PFSK-1 (cell line): ENCODE measurements around the gene TP53.

Source experiments
- POLR2AphosphoS5 ChIP-seq: IDR thresholded peaks from 2 replicates; pipeline ENCODE4 v1.6.1; 2012; ENCODE audit warnings: low read depth, mild to moderate bottlenecking, control low read depth, low read length, moderate library complexity
- REST ChIP-seq, 2 experiments: IDR thresholded peaks; 2 replicates each; pipeline versions ENCODE4 v1.6.1 to v1.8.0; 2011 to 2012; ENCODE audit warnings: low read depth in 2 of 2, low read length in 2 of 2, control low read depth in 1 of 2, inconsistent platforms in 1 of 2, mild to moderate bottlenecking in 1 of 2, moderate library complexity in 1 of 2; ENCODE audit not compliant: insufficient read depth in 1 of 2
- SIN3A ChIP-seq: IDR thresholded peaks from 2 replicates; pipeline ENCODE4 v1.6.1; 2012; ENCODE audit warnings: mild to moderate bottlenecking, low read length, moderate library complexity, borderline replicate concordance; ENCODE audit not compliant: insufficient read depth

DNA sequence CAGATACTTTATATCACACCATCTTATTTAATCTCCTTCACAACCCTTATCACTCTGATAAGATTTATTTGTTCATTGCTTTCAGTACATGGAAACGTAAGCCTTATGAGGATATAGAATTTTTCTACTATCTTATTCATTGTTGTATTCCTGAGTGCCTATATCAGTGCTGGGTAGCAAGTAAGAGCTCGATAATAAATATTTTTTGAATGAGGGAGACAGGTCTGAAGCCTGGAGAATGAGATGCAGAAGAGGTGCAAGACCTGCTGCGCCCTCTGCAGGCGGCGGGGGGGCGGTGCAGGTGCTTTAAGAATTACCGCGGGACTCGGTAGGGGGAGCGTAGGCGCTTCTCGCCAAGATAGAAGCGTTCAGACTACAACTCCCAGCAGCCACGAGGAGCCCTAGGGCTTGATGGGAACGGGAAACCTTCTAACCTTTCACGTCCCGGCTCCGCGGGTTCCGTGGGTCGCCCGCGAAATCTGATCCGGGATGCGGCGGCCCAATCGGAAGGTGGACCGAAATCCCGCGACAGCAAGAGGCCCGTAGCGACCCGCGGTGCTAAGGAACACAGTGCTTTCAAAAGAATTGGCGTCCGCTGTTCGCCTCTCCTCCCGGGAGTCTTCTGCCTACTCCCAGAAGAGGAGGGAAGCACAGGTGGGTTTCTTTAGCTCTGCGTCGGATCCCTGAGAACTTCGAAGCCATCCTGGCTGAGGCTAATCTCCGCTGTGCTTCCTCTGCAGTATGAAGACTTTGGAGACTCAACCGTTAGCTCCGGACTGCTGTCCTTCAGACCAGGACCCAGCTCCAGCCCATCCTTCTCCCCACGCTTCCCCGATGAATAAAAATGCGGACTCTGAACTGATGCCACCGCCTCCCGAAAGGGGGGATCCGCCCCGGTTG is 868 bp upstream of the TP53 start, which contains the start of gene WRAP53:
- TF ChIP-seq POLR2AphosphoS5 (peak; percentile 71; the same call in 1 of the 2 replicates), REST (IDR thresholded peaks at IDR 0.05; ENCODE audit: insufficient read depth in 1 of 2, low read depth in 2 of 2, low read length in 2 of 2) (no peak), SIN3A (peak; percentile 61; the same call in 1 of the 2 replicates)
